C4-2B (cell line): Measurements from ENCODE around the gene RARRES2.
"Not testable (repeated sequence)": the region's sequence is repeated elsewhere in the genome, so short reads cannot be mapped to it uniquely, and the experiment has no call there.

Experiments
- ZFX ChIP-seq: fragments of 450-650 bp; IDR thresholded peaks from 2 replicates; pipeline ENCODE4 v1.6.1; 2017
- TF ChIP-seq, protein P1 (sequence below): fragments of 450-650 bp; conservative IDR thresholded peaks from 2 replicates; pipeline ENCODE4 v1.5.1; 2017; ENCODE audit warnings: mild to moderate bottlenecking

DNA sequence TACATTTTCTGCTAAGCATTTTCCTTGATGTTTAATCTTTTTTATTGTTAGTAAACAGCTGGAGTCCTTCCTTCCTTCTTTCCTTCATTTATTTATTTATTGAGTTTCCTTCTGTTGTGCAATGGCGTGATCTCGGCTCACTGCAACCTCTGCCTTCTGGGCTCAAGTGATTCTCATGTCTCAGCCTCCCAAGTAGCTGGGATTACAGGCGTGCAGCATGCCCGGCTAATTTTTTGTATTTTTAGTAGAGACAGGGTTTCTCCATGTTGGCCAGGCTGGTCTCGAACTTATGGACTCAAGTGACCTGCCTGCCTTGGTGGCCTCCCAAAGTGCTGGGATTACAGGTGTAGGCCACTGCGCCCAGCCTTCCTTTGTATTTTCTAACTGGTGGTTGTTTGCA lies 24.4 kb downstream of the RARRES2 start:
- TF ChIP-seq, protein P1, sequence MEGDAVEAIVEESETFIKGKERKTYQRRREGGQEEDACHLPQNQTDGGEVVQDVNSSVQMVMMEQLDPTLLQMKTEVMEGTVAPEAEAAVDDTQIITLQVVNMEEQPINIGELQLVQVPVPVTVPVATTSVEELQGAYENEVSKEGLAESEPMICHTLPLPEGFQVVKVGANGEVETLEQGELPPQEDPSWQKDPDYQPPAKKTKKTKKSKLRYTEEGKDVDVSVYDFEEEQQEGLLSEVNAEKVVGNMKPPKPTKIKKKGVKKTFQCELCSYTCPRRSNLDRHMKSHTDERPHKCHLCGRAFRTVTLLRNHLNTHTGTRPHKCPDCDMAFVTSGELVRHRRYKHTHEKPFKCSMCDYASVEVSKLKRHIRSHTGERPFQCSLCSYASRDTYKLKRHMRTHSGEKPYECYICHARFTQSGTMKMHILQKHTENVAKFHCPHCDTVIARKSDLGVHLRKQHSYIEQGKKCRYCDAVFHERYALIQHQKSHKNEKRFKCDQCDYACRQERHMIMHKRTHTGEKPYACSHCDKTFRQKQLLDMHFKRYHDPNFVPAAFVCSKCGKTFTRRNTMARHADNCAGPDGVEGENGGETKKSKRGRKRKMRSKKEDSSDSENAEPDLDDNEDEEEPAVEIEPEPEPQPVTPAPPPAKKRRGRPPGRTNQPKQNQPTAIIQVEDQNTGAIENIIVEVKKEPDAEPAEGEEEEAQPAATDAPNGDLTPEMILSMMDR = not testable (repeated sequence)
- not testable (repeated sequence) for TF ChIP-seq ZFX
